Astrocyte of the spinal cord (primary cell): ENCODE results near the gene EVX2.
A peak's percentile ranks its signal among the peaks of the same experiment; 100 is the strongest.

ENCODE experiments used
- DNase-seq: peaks from one replicate; pipeline ENCODE4 v3.0.0; 2011; ENCODE audit warnings: low read depth, low spot score
- H3K4me3 ChIP-seq: 2 replicates; pipeline ENCODE4 v1.5.1; 2011; ENCODE audit warnings: low read depth, mild to moderate bottlenecking, low read length, moderate library complexity
- CTCF ChIP-seq: IDR thresholded peaks from 2 replicates; pipeline ENCODE4 v1.5.1; 2012; ENCODE audit warnings: low read depth, mild to moderate bottlenecking, low read length, inconsistent platforms
- in situ Hi-C: cut with HindIII; loops from 2 replicates; pipeline ENCODE4 v1.10.0; 2017; ENCODE audit warnings: low sequenced_read_pairs

The EVX2 gene

GRCh38 chr2:176079831-176080539 lies 3.8 kb downstream of the EVX2 start:
- no peak overlapping the region for H3K4me3 ChIP-seq
- in situ Hi-C loops: no loop called here
- peak; percentile 55 for TF ChIP-seq CTCF
- DNase-seq: no peak

- H3K4me3 ChIP-seq: no peak overlapping the region
- no peak for DNase-seq
- in situ Hi-C loops: no loop called here
- no peak for TF ChIP-seq CTCF
Measured at GRCh38 chr2:176079285-176079830, 4.4 kb downstream of the EVX2 start.

GRCh38 chr2:176078541-176079284 lies 5.0 kb downstream of the EVX2 start:
- in situ Hi-C loops: no loop called here
- H3K4me3 ChIP-seq: no peak overlapping the region
- no peak for TF ChIP-seq CTCF
- DNase-seq: no peak

- no peak for TF ChIP-seq CTCF
- H3K4me3 ChIP-seq: no peak overlapping the region
- DNase-seq: no peak
- in situ Hi-C loops: no loop called here
Measured at GRCh38 chr2:176076796-176077195, 7.0 kb downstream of the EVX2 start.

- no peak overlapping the region for H3K4me3 ChIP-seq
- in situ Hi-C loops: no loop called here
- no peak for TF ChIP-seq CTCF
- DNase-seq: no peak
Measured at GRCh38 chr2:176076063-176076462, 7.7 kb downstream of the EVX2 start.

- no peak overlapping the region for H3K4me3 ChIP-seq
- in situ Hi-C loops: no loop called here
- no peak for TF ChIP-seq CTCF
- DNase-seq: no peak
Measured at GRCh38 chr2:176075481-176075880, 8.3 kb downstream of the EVX2 start.
